SKM-1 treated with dmso at 0.1 percent for 144 hours (cell line): Measurements from ENCODE around the gene B9D1.

Source experiments
- DNase-seq: peaks from one replicate; lab custom pipeline; 2025; ENCODE audit not compliant: unreplicated experiment; lab: John Stamatoyannopoulos, UW

B9D1 gene

DNA sequence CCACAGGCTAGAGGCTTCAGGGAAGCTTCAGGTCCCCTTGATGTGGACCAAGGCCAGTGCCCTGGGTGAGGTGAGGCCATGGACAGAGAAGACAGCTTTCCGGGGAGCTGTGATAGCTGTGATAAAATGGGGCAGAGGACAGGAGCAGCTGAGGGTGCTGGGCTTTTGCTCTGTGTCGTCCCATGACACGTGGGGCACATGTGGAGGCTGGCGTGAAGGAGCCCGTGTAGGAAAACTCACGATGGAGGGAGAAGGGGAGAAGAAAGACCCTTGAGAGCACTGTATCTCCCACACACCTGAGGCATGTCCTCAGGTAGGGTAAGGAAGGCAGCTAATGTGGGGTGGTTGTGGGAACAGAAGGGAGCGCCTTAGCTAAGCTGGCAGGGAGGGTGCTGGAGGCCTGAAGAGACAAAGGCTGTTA, 21.3 kb downstream of the B9D1 start:
- no peak for DNase-seq

DNA sequence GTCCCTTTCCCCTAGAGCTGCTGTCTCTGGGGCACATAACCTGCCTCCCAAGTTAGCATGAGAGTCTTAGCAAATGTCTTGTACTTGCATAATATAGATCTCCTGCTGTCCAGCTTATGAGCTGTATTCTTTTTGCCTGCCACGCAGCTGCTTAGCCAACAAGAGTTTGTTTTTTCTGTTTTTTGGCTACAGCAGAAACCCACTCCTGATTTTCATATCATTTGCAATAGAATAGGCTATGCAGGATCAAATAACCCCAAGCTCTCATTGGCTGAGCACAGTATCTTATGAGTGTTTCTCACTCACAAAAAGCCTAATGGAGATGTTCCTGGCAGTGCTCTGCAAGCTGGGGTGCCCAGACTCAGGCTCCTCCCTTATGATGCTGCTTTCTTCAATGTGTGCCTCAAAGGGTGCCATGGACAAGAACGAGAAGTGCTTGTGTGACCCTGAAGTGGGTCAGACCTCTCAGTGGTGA, 23.1 kb downstream of the B9D1 start:
- DNase-seq: no peak

DNA sequence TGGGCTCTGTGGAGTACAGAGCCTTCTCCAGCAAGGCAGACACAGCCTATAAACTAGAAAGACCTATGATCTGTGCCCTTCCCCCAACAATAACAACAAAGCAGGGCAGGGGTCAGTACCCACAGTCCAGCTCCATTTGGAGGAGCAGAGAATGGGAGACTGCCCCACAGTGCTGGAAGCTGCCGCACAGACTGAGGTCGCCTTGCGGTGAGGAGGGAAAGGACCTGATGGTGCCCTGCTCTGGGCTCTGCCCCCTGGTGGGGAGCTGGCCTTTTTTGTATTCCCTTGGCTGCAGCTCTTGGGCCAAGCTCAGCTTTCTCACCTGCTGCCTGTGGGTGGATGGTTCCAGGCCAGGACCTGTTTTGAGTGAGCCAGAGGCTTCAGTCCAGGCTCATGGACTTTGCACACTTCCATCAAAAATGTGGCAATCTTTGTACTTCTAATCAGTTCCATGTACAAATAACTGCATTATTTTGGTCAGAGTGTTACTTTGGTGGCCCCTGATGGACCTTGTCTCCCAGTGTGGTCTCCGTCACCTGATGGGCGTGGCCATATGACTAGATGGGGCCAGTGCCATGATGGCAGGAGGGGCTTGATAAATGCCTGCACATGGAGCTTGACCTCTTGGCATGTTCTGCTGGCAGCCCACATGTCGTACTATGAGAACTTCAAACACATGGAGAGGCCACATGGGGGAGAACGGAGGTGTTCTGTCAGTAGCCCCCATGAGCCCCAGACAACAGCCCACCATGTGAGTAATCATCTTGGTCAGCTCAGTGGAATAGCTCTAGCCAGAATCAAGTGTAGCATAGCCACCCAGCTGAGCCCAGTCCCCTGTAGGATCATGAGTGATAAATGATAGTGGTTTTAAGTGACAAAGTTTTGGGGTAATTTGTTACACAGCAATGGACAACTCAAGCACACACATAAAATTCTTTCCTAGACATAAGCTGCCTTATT, 24.2 kb downstream of the B9D1 start:
- peak; percentile 42 for DNase-seq

DNA sequence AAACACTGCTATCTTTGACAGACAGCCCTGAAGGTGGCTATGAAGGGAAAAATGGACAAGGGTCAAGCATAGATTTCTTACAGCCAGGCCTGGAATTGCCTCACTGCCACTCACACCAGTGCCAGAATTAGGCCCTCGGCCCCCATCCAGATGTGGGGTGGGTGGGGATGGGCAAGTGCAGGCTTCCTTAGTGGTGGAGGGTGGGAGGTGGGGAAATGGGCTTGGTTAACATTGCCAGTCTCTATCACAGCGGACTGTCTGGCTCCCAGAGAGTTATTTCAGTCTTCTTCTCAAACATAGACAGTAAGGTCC, 24.9 kb downstream of the B9D1 start:
- no peak for DNase-seq

- DNase-seq: no peak
These were observed 25.4 kb downstream of the B9D1 start for GRCh38 chr17:19336938-19337711.

DNA sequence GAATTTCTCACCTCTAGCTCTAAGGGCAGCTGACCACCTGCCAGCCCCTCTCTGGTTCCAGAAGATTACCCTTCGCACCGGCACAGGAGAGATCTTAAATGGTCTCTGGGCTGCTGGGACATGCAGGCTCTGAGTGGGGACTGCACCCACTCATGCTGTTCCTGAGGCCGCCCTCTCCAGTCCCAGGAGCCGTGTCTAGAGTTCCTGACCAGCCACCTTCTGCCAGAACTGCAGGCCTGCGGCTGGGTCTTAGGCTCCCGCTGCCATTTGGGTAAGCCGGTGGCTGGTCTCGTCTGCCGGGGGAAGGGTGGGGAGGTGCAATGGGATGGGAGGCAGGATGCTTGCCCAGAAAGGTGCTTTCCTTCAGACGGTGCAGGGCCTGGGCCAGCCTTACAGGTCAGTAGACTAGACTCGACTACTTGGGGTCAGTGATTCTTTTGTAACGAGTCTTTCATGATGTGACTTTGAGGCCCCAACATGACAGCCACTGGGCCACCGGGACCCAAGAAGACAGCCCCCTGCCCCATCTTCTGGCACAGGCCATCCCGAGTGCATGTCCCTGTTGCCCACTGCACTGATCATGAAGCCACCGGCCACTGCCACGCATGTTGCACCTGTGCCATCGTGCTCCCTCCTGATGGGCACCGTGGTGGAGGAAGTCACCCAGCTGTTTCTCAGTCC, 26.4 kb downstream of the B9D1 start:
- DNase-seq: no peak

DNA sequence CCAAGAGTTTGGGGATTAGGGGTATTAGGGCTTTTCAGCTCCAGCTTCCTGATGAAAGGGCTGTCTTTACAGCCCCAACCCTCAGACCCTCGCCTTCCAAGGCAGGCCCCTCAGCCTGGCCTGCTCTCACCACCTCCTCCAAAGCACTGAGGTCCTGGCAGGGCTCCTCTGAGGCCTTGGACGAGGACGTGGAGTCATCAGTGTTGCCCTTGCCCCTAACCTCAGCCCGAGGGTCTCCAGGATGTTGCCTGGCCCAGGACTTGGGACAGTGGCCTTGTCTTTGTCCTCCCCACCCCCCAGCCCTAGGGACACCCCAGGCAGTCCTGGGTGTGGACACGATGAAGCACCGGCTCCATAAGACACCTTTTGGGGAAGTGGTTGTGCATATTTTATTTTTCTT, 28.2 kb downstream of the B9D1 start:
- no peak for DNase-seq

GRCh38 chr17:19333736-19334290, 28.7 kb downstream of the B9D1 start:
- no peak for DNase-seq

DNA sequence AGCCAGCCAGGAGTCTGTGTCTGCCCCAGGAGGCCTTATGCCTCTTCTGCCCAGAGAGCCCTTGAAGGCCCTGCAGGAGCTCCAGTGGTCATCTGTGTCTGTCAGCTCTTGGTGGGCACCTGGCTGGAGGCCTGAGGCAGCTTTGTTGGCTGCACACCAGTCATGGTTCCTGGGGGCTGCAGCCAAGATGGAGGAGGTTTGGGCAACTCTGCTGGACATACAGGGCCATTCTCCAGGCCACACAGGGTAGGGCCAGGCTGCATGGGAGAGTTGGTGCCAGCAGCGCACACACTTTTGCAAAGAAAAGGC, 29.4 kb downstream of the B9D1 start:
- DNase-seq: no peak

- no peak for DNase-seq
These were observed 30.0 kb downstream of the B9D1 start for GRCh38 chr17:19332371-19333131.

DNA sequence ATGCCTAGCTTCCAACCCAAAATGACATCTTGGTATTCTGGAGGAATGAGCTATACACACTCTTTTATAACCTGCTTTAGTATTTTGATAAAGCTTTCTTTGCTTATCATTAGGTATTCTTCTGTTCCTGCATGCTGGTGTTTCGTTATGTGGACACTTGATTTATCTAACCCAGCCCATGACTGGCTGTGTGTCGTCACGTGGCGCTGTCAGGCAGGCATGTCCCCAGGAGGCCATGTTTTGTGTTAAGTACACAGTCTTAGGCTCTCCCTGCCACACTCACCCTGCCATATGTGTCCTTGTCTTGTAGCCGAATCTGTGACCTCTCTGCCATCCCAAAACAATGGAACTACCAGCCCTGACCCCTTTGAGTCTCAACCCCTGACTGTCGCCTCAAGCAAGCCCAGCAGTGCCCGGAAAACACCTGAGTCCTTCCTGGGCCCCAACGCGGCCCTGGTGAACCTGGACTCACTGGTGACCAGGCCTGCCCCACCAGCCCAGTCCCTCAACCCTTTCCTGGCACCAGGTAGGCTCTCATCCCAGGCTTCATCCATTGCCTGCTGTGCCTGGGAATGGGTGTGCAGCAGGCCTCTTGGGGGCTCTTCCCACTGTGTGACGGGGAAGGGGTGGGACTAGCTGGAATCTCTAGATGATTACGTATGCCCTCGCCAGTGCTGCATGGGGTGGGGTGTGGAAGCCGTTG, 30.8 kb downstream of the B9D1 start:
- no peak for DNase-seq

DNA sequence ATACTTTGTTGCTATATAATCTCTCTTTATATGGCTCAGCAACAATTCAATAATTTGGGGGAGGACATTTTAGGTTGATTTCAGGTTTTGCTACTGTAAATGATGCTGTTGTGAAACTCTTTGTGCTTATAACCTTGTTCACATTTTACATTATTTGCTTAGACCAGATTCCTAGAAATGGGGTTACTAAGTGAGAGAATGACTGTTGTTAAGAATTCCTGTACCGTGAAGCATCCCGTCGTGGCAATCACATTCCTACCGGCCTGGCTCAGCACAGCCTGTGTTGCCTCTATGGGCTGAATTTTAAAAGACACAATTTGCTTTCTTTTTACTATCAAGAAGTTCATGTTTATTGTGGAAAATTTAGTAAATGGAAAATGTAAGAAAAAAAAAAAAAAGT, 31.4 kb downstream of the B9D1 start:
- DNase-seq: no peak

DNA sequence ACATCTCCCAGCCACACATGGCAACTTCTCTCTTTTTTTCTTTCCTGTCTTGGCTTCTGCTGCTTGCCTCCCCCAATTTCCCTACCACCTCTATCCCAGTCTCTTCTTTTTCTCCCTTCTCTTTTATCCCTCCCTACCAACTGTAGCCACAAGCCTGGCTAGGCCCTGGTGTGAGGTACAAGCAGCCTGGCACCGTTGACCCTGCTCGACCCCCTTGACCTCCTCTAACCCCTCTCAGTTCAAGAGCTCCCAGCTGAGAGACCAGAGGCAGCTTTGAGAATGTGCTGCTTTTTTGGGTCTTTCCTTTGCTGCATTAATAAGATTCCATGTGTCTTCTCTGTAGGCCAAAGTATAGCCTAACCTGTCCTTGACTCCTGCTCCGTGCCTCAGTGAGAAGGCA, 32.3 kb downstream of the B9D1 start:
- DNase-seq: no peak

- no peak for DNase-seq
These were observed 32.7 kb downstream of the B9D1 start for GRCh38 chr17:19329839-19330238.

- no peak for DNase-seq
These were observed 33.4 kb downstream of the B9D1 start for GRCh38 chr17:19329136-19329535.

DNA sequence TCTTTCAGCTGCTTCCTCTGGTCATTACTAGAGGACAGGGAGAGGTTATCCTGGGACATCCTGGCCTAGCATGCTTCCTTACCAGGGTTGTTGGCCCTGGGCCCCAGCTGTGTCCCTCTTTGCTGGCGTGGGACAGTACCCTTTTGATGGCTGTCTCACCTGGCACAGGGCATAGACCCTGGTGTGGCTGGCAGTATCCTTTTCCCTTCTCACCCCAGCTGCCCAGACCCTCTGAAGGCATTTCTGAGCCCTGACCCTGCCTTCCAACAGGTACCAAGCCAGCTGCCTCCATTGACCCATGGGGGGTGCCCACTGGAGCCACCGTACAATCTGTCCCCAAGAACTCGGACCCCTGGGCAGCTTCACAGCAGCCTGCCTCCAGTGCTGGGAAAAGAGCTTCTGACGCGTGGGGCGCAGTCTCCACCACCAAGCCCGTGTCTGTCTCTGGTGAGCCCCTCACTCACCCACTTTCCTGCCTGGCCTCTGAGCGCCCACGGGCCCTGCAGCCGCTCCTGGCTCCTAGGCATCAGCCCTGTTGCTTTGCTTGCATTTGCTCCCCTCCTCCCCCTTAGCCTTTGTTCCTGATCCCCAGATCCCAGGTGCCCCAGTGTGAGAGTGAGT, 34.0 kb downstream of the B9D1 start:
- no peak for DNase-seq

DNA sequence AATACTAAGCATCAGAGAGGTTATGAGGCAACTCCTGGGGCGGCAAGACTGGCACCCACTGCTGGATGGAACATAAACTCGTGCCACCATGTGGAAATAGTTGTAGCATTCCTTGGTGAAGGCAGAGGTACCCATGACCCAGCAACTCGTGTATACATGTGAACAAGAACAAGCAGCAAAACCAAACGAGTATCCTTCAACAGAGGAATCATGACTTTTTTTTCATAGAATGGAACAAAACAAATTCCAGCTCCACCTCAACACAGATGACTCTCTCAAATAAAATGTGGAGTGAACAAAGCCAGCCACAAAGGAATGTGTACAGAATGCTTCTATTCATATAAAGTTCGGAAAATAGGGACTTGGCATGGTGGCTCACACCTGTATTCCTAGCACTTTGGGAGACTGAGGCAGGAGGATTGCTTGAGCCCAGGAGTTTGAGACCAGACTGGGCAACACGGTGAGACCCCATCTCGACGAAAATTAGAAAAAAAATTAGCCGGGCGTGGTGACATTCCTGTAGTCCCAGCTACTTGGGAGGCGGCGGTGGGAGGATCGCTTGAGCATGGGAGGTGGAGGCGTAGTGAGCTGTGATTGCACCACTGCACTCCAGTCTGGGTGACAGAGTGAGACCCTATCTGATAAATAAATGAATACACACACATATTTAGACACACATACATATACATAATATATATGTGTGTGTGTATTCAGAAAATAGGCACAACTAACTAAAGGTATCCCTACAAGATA, 35.3 kb downstream of the B9D1 start:
- no peak for DNase-seq

DNA sequence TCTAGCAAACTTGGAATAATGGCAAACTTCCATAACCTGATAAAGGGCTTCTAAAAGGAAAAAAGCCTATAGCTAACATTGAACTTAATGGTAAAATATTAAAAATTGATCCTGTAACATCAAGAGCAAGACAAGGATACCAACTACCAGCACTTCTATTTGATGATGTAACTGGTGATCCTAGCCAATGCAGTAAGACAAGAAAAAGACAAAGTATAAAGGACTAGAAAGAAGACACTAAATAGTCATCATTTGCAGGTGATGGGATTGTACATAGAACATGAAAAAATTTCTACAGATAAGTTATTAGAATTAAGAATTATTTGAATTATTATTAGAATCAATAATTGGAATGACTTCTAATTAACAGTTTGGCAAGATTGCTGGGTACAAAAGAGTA, 37.0 kb downstream of the B9D1 start:
- DNase-seq: no peak

DNA sequence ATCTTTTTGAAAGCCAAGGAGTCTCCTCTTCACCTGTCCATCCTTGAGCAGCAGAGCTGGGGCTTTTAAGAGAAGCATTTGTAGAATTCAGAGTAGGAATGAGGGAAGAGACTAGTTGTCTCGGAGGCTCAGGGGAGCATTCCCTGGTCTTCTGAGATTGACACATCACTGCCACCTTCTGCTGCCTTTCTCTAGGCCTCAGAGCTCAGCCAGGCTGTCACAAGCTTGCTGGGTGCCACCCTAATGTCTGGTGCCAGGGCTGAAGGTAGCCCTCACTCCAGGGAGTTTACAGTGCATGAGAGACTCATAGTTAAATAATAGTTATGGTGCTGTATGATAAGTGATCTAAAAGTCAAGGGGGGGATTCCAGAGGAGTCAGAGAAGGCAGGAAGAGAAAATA, 39.7 kb downstream of the B9D1 start:
- no peak for DNase-seq
